A549 (cell line): ENCODE data around the gene PRDM5.

Experiments used
- GATA3 ChIP-seq: IDR thresholded peaks from 2 replicates; pipeline ENCODE4 v1.6.1; 2012; ENCODE audit warnings: borderline replicate concordance
- HDAC2 ChIP-seq: fragments of 200-600 bp; sonication (generic); IDR thresholded peaks from 2 replicates; pipeline ENCODE4 v1.6.1; 2016
- MAFK ChIP-seq: fragments of 450-650 bp; IDR thresholded peaks from 2 replicates; pipeline ENCODE4 v1.6.1; 2014; ENCODE audit not compliant: partially characterized antibody
- POLR2A ChIP-seq: IDR thresholded peaks from 2 replicates; pipeline ENCODE4 v1.6.1; 2012; ENCODE audit warnings: mild to moderate bottlenecking, low read length
- POLR2AphosphoS2 ChIP-seq: conservative IDR thresholded peaks from 2 replicates; pipeline ENCODE4 v1.6.1; 2012; ENCODE audit warnings: low read length, improper control_type of control experiment, inconsistent platforms
- SMC3 ChIP-seq: fragments of >200 bp; sonication (Bioruptor Twin); formaldehyde crosslinking; IDR thresholded peaks from 3 replicates; pipeline ENCODE4 v1.6.1; 2018; ENCODE audit warnings: inconsistent platforms
- TF ChIP-seq, protein P1 (sequence below): fragments of 200-600 bp; sonication (generic); IDR thresholded peaks from 2 replicates; pipeline ENCODE4 v1.6.1; 2016; ENCODE audit warnings: antibody characterized with exemption, mild to moderate bottlenecking, moderate library complexity
- TF ChIP-seq, protein P2 (sequence below): fragments of 450-650 bp; IDR thresholded peaks from 2 replicates; pipeline ENCODE4 v1.6.1; 2014; ENCODE audit warnings: antibody characterized with exemption
- TF ChIP-seq, protein P3 (sequence below): IDR thresholded peaks from 2 replicates; pipeline ENCODE4 v1.6.1; 2012

DNA sequence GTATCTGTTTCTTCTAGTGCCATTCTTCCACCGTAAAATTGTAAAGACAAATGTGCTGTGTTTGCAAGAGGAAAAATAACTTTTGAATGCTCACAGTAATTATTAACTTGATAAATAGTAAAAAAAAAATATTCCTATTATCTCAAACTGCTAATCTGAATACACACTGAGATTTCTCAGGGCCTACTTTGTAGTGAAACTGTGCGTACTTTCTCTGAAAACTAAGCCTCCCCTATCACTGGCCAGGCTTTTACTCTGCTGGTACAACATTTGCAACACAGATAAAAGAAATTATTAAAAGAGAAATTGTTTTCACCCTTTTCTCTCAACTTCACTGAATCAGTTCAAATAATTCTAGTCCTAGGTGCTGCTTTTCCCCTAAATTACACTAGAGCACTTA, 137.3 kb downstream of the PRDM5 start:
- TF ChIP-seq GATA3 = no peak
- TF ChIP-seq, protein P1, sequence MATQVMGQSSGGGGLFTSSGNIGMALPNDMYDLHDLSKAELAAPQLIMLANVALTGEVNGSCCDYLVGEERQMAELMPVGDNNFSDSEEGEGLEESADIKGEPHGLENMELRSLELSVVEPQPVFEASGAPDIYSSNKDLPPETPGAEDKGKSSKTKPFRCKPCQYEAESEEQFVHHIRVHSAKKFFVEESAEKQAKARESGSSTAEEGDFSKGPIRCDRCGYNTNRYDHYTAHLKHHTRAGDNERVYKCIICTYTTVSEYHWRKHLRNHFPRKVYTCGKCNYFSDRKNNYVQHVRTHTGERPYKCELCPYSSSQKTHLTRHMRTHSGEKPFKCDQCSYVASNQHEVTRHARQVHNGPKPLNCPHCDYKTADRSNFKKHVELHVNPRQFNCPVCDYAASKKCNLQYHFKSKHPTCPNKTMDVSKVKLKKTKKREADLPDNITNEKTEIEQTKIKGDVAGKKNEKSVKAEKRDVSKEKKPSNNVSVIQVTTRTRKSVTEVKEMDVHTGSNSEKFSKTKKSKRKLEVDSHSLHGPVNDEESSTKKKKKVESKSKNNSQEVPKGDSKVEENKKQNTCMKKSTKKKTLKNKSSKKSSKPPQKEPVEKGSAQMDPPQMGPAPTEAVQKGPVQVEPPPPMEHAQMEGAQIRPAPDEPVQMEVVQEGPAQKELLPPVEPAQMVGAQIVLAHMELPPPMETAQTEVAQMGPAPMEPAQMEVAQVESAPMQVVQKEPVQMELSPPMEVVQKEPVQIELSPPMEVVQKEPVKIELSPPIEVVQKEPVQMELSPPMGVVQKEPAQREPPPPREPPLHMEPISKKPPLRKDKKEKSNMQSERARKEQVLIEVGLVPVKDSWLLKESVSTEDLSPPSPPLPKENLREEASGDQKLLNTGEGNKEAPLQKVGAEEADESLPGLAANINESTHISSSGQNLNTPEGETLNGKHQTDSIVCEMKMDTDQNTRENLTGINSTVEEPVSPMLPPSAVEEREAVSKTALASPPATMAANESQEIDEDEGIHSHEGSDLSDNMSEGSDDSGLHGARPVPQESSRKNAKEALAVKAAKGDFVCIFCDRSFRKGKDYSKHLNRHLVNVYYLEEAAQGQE = no peak
- TF ChIP-seq POLR2AphosphoS2 = no peak
- TF ChIP-seq SMC3 = no peak
- TF ChIP-seq, protein P2, sequence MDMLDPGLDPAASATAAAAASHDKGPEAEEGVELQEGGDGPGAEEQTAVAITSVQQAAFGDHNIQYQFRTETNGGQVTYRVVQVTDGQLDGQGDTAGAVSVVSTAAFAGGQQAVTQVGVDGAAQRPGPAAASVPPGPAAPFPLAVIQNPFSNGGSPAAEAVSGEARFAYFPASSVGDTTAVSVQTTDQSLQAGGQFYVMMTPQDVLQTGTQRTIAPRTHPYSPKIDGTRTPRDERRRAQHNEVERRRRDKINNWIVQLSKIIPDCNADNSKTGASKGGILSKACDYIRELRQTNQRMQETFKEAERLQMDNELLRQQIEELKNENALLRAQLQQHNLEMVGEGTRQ = no peak
- no peak for TF ChIP-seq POLR2A
- TF ChIP-seq, protein P3, sequence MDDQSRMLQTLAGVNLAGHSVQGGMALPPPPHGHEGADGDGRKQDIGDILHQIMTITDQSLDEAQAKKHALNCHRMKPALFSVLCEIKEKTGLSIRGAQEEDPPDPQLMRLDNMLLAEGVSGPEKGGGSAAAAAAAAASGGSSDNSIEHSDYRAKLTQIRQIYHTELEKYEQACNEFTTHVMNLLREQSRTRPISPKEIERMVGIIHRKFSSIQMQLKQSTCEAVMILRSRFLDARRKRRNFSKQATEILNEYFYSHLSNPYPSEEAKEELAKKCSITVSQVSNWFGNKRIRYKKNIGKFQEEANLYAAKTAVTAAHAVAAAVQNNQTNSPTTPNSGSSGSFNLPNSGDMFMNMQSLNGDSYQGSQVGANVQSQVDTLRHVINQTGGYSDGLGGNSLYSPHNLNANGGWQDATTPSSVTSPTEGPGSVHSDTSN = no peak
- no peak for TF ChIP-seq HDAC2
- no peak for TF ChIP-seq MAFK
